ENCODE results near the gene LRRC36.

The LRRC36 gene

GRCh38 chr16:67426022-67426421, 99.4 kb downstream of the LRRC36 start:
- H3K9me3 ChIP-seq, result no peaks in the 10 kb centered on the region
- H3K4me1 ChIP-seq, result peaks cover 4% of the 10 kb centered on the region
- H3K4me3 ChIP-seq (ENCODE audit: low read depth, low read length), result no peak overlapping the region
- DNase-seq, result no peak
- TF ChIP-seq CTCF (IDR thresholded peaks at IDR 0.05; ENCODE audit: low read depth, low read length), result no peak
- peaks cover 6% of the 10 kb centered on the region for H3K27me3 ChIP-seq
- H3K36me3 ChIP-seq, result no peaks in the 10 kb centered on the region

- no peaks in the 10 kb centered on the region for H3K9me3 ChIP-seq
- DNase-seq, result no peak
- H3K36me3 ChIP-seq, result no peaks in the 10 kb centered on the region
- TF ChIP-seq CTCF (IDR thresholded peaks at IDR 0.05; ENCODE audit: low read depth, low read length), result no peak
- H3K27me3 ChIP-seq, result peaks cover 12% of the 10 kb centered on the region
- no peak overlapping the region for H3K4me3 ChIP-seq (ENCODE audit: low read depth, low read length)
- H3K4me1 ChIP-seq, result peaks cover 10% of the 10 kb centered on the region
Observed at GRCh38 chr16:67426950-67427349, 100.3 kb downstream of the LRRC36 start.

- H3K27me3 ChIP-seq, result peaks cover 12% of the 10 kb centered on the region
- peak; percentile 87 for DNase-seq
- no peaks in the 10 kb centered on the region for H3K36me3 ChIP-seq
- H3K9me3 ChIP-seq, result no peaks in the 10 kb centered on the region
- no peak overlapping the region for H3K4me3 ChIP-seq (ENCODE audit: low read depth, low read length)
- peak; percentile 96 for TF ChIP-seq CTCF (IDR thresholded peaks at IDR 0.05; ENCODE audit: low read depth, low read length)
- H3K4me1 ChIP-seq, result peaks cover 10% of the 10 kb centered on the region
Observed at GRCh38 chr16:67428146-67428731, 101.6 kb downstream of the LRRC36 start.

GRCh38 chr16:67429053-67429798, 102.6 kb downstream of the LRRC36 start:
- no peak for DNase-seq
- Histone ChIP-seq H3K36me3 (no peaks in the 10 kb centered on the region), H3K4me1 (peaks cover 10% of the 10 kb centered on the region), H3K9me3 (no peaks in the 10 kb centered on the region), H3K27me3 (peaks cover 12% of the 10 kb centered on the region), H3K4me3 (ENCODE audit: low read depth, low read length) (no peak overlapping the region)
- TF ChIP-seq CTCF (IDR thresholded peaks at IDR 0.05; ENCODE audit: low read depth, low read length), result no peak

GRCh38 chr16:67429799-67430503, 103.3 kb downstream of the LRRC36 start:
- Histone ChIP-seq H3K4me3 (ENCODE audit: low read depth, low read length) (peak overlapping the region; percentile 46), H3K27me3 (peaks cover 12% of the 10 kb centered on the region), H3K4me1 (peaks cover 10% of the 10 kb centered on the region), H3K36me3 (no peaks in the 10 kb centered on the region), H3K9me3 (no peaks in the 10 kb centered on the region)
- DNase-seq, result no peak
- TF ChIP-seq CTCF (IDR thresholded peaks at IDR 0.05; ENCODE audit: low read depth, low read length), result no peak
